ENCODE results near the gene RAB20.

GRCh38 chr13:110503037-110503901 lies 58.3 kb downstream of the RAB20 start:
- TF ChIP-seq CTCF (IDR thresholded peaks at IDR 0.05) (no peak), EZH2 (IDR thresholded peaks at IDR 0.05; ENCODE audit: borderline replicate concordance, insufficient read depth, low read depth, low read length, poor library complexity, severe bottlenecking) (no peak)
